Measurements from ENCODE around the gene SERINC5. TPM values are rescaled to one million over a fixed set of nuclear protein-coding genes. Genes with fewer than 3 reads are reported as not detected.
"Not testable (repeated sequence)": the region's sequence is repeated elsewhere in the genome, so short reads cannot be mapped to it uniquely, and the experiment has no call there.

The SERINC5 gene
- polyA plus RNA-seq, 3 donors = 5.0 to 35.9 (median 7.3) TPM

GRCh38 chr5:80156156-80156555, 99.7 kb downstream of the SERINC5 start:
- no peak overlapping the region for H3K4me3 Mint-ChIP-seq
- peaks cover 20 to 74% of the 10 kb centered on the region in 2 donors for H3K36me3 ChIP-seq (replicated peaks in 1 of 2; ENCODE audit: control insufficient read depth in 1 of 2, insufficient read depth in 2 of 2, low read length in 2 of 2)
- H4K20me1 ChIP-seq (ENCODE audit: insufficient read depth, low read length) = no peaks in the 10 kb centered on the region
- no peaks in the 10 kb centered on the region for H3K27me3 ChIP-seq (ENCODE audit: control insufficient read depth in 2 of 2, insufficient read depth in 2 of 2, low read length in 2 of 2)
- H3K9me3 Mint-ChIP-seq = peaks cover 0 to under 1% (median 0%) of the 10 kb centered on the region in 7 donors
- no peak for DNase-seq
- no peaks in the 10 kb centered on the region for H3K79me2 ChIP-seq (ENCODE audit: insufficient read depth, low read length)
- H3K27ac ChIP-seq (ENCODE audit: low read depth in 1 of 2, low read length in 2 of 2) = no peak overlapping the region
- no peak overlapping the region for H3K4me3 ChIP-seq (replicated peaks in 1 of 3; ENCODE audit: low read depth in 2 of 3, low read length in 3 of 3)
- H3K9me3 ChIP-seq (replicated peaks in 1 of 2; ENCODE audit: control insufficient read depth in 1 of 2, insufficient read depth in 1 of 2, low read length in 2 of 2) = no peaks in the 10 kb centered on the region
- H3K9ac ChIP-seq (ENCODE audit: insufficient read depth, low read length, poor library complexity, severe bottlenecking) = no peak overlapping the region
- H2AFZ ChIP-seq (ENCODE audit: insufficient read depth, low read depth, low read length, poor library complexity, severe bottlenecking) = no peak overlapping the region
- 100% methylated on average over 1 of the region's 5 CpGs for WGBS (ENCODE audit: insufficient coverage)
- no peaks in the 10 kb centered on the region for H3K27me3 Mint-ChIP-seq (ENCODE audit: low read depth in 3 of 3)
- H3K36me3 Mint-ChIP-seq = peaks cover 66 to 67% of the 10 kb centered on the region in 2 donors
- intact Hi-C loops (cut with micrococcal nuclease) = no loop called here
- TF ChIP-seq CTCF (IDR thresholded peaks at IDR 0.05) = no peak
- H3K4me2 ChIP-seq (replicated peaks; ENCODE audit: extremely low read depth, low read length, poor library complexity, severe bottlenecking) = no peak overlapping the region
- H3K4me1 ChIP-seq (ENCODE audit: control insufficient read depth in 1 of 2, insufficient read depth in 2 of 2, low read length in 2 of 2) = no peaks in the 10 kb centered on the region
- peak overlapping the region in 1 of 7 donors; percentile 24 for H3K27ac Mint-ChIP-seq
- peaks cover 3% of the 10 kb centered on the region for H3K4me1 Mint-ChIP-seq

- no peak for TF ChIP-seq CTCF (IDR thresholded peaks at IDR 0.05)
- Histone ChIP-seq H2AFZ (ENCODE audit: insufficient read depth, low read depth, low read length, poor library complexity, severe bottlenecking) (no peak overlapping the region), H3K27me3 (ENCODE audit: control insufficient read depth in 2 of 2, insufficient read depth in 2 of 2, low read length in 2 of 2) (no peaks in the 10 kb centered on the region), H3K4me2 (replicated peaks; ENCODE audit: extremely low read depth, low read length, poor library complexity, severe bottlenecking) (no peak overlapping the region), H4K20me1 (ENCODE audit: insufficient read depth, low read length) (no peaks in the 10 kb centered on the region), H3K4me1 (ENCODE audit: control insufficient read depth in 1 of 2, insufficient read depth in 2 of 2, low read length in 2 of 2) (peaks cover 5% of the 10 kb centered on the region in 2 donors), H3K9me3 (replicated peaks in 1 of 2; ENCODE audit: control insufficient read depth in 1 of 2, insufficient read depth in 1 of 2, low read length in 2 of 2) (no peaks in the 10 kb centered on the region), H3K27ac (ENCODE audit: low read depth in 1 of 2, low read length in 2 of 2) (no peak overlapping the region), H3K79me2 (ENCODE audit: insufficient read depth, low read length) (no peaks in the 10 kb centered on the region), H3K9ac (ENCODE audit: insufficient read depth, low read length, poor library complexity, severe bottlenecking) (no peak overlapping the region), H3K4me3 (replicated peaks in 1 of 3; ENCODE audit: low read depth in 2 of 3, low read length in 3 of 3) (no peak overlapping the region), H3K36me3 (replicated peaks in 1 of 2; ENCODE audit: control insufficient read depth in 1 of 2, insufficient read depth in 2 of 2, low read length in 2 of 2) (peaks cover 18 to 77% of the 10 kb centered on the region in 2 donors)
- 100% methylated on average over 2 of the region's 4 CpGs for WGBS (ENCODE audit: insufficient coverage)
- Mint-ChIP-seq H3K4me3 (no peak overlapping the region), H3K27ac (peak overlapping the region in 1 of 7 donors; percentile 46), H3K27me3 (ENCODE audit: low read depth in 3 of 3) (no peaks in the 10 kb centered on the region), H3K4me1 (peaks cover 8% of the 10 kb centered on the region), H3K9me3 (no peaks in the 10 kb centered on the region), H3K36me3 (peaks cover 71 to 72% of the 10 kb centered on the region in 2 donors)
- intact Hi-C loops (cut with micrococcal nuclease) = no loop called here
- no peak for DNase-seq
Measured at GRCh38 chr5:80154749-80155148, 101.1 kb downstream of the SERINC5 start.

GRCh38 chr5:80154289-80154688, 101.6 kb downstream of the SERINC5 start:
- H3K79me2 ChIP-seq (ENCODE audit: insufficient read depth, low read length); H3K27ac ChIP-seq (ENCODE audit: low read depth in 1 of 2, low read length in 2 of 2); intact Hi-C loops (cut with micrococcal nuclease); H2AFZ ChIP-seq (ENCODE audit: insufficient read depth, low read depth, low read length, poor library complexity, severe bottlenecking); H3K4me2 ChIP-seq (replicated peaks; ENCODE audit: extremely low read depth, low read length, poor library complexity, severe bottlenecking); H3K4me1 ChIP-seq (ENCODE audit: control insufficient read depth in 1 of 2, insufficient read depth in 2 of 2, low read length in 2 of 2); H3K27ac Mint-ChIP-seq; H3K4me3 ChIP-seq (replicated peaks in 1 of 3; ENCODE audit: low read depth in 2 of 3, low read length in 3 of 3); H4K20me1 ChIP-seq (ENCODE audit: insufficient read depth, low read length); H3K9ac ChIP-seq (ENCODE audit: insufficient read depth, low read length, poor library complexity, severe bottlenecking); H3K27me3 Mint-ChIP-seq (ENCODE audit: low read depth in 3 of 3); H3K9me3 Mint-ChIP-seq; H3K4me1 Mint-ChIP-seq; DNase-seq; H3K4me3 Mint-ChIP-seq; H3K27me3 ChIP-seq (ENCODE audit: control insufficient read depth in 2 of 2, insufficient read depth in 2 of 2, low read length in 2 of 2); H3K9me3 ChIP-seq (replicated peaks in 1 of 2; ENCODE audit: control insufficient read depth in 1 of 2, insufficient read depth in 1 of 2, low read length in 2 of 2): not testable (repeated sequence)
- 100% methylated on average over 5 of the region's 8 CpGs for WGBS (ENCODE audit: insufficient coverage)
- H3K36me3 ChIP-seq (replicated peaks in 1 of 2; ENCODE audit: control insufficient read depth in 1 of 2, insufficient read depth in 2 of 2, low read length in 2 of 2) = peaks cover 21 to 77% of the 10 kb centered on the region in 2 donors
- peaks cover 69 to 72% of the 10 kb centered on the region in 2 donors for H3K36me3 Mint-ChIP-seq
